Stimulated activated CD8-positive, alpha-beta memory T cell treated with anti-CD3 and anti-CD28 coated beads, Interleukin-15, amount 100 ng/mL, for 24 hours (primary cell): Measurements from ENCODE around the gene DNAH17.
"Not testable (repeated sequence)": the region's sequence is repeated elsewhere in the genome, so short reads cannot be mapped to it uniquely, and the experiment has no call there.

Experiments used
- DNase-seq: peaks from one replicate; pipeline ENCODE4 v3.0.0-alpha.2; 2020; ENCODE audit warnings: low read depth

Gene DNAH17

DNA sequence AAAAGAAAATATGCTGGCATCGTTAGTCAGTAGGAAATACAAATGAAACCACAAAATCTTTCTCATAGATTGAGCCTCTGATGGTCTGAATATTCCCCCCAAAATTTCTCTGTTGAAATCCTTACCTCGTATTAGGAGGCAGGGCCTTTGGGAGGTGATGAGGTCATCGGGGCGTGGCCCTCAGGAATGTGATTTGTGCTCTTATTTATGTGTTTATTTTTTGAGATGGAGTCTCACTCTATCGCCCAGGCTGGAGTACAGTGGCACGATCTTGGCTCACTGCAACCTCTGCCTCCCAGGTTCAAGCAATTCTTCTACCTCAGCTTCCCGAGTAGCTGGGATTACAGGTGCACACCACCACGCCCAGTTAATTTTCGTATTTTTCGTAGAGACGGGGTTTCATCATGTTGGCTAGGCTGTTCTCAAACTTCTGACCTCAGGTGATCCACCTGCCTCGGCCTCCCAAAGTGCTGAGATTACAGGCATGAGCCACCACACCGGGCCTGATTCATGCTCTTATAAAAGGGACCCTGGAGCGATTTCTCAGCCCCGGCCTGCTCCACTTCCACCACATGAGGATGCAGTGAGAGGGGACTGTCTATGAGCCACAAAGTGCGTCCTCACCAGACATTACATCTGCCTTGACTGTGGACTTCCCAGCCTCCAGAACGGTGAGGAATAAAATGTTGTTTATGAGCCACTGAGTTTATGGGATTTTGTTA, 53.1 kb downstream of the DNAH17 start:
- no peak for DNase-seq

DNA sequence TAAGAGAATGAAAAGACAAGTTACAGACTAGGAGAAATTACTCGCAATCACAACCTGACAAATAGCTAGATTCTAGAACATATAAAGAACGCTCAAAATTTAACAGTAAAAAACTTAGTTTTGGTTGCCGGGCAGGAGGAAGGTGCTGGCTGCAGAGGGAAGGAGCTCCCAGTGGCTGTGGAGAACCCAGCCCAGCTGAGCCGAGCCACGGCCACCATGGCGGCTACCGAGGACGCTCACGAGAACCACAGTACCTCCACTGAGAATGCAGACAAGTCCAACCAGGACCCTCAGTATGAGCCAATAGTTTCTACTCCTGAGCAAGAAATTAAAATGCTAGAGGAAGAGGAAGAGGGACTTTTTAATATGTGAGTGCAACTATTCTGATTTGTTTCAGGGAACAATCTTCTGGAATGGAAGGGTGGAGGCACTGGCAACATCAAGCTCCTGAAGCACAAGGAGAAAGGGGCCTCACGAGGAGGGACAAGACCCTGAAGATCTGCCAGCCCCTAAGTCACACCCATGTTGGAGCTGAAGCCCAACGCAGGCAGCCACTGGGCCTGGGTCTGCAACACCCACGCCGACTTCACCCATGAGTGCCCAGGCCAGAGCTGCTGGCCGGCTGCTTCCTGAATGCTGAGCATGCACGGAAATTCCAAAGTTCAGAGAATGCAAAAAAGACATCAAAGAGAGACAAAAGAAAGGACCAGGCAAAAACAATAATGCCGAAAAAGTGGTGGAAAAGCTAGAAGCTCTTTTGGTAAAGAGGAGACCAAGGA, 55.0 kb downstream of the DNAH17 start:
- DNase-seq, result no peak

DNA sequence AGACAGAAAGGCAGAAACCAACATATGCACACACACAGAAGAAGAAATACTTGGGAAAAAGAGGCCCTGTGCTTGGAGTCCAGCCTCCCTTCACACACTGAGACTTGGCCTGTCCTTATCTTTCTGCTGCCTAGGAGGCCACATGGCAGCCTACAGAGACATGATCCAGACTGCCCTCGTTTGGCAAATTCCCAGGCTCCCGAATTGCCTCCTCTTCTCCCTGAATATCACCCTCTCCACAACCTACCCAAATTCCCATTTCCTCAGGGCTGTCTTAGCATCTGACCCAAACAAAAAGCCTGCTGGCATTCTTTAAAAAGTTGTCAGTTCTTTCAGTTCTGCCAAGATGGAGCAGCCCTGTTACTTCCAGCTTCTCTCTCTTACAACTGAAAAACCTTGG, 59.8 kb downstream of the DNAH17 start:
- no peak for DNase-seq

DNA sequence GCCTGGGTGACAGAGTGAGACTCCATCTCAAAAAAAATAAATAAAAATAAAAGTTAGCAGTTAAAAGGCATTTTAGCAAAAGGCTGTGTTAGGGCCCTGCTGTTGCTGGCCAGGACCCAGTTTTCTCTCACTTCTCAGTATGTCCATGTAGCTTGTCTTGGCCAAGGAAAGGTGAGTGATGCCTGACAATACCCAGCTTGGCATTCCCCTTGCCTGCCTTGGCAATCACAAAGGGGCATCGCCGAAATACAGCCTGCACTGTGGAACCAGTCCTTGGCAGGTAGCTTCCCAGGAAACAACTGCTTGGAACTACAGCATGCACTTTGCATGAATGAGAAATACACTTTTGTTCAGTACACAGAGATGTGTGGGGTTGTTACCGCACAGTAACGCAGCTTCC, 61.7 kb downstream of the DNAH17 start:
- no peak for DNase-seq

DNA sequence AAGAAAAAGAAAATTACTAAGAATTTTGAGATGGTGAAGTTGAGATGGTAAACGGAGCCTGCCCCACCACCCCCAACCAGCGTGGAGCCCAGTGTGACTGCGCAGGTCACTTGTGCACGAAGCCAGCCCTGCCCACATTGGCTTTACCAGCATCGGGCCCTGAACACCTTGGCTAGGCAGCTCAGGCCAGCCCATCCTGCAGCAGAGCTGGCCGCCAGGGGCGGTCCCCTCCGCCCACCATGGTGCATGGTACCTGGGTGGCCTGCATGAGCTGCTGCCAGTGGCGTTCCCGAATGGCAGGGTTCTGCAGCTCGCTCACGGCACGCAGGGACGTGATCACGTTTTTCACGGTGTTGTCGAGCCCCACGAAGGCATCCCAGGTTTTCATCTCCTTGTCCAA, 62.7 kb downstream of the DNAH17 start:
- DNase-seq, result no peak

DNA sequence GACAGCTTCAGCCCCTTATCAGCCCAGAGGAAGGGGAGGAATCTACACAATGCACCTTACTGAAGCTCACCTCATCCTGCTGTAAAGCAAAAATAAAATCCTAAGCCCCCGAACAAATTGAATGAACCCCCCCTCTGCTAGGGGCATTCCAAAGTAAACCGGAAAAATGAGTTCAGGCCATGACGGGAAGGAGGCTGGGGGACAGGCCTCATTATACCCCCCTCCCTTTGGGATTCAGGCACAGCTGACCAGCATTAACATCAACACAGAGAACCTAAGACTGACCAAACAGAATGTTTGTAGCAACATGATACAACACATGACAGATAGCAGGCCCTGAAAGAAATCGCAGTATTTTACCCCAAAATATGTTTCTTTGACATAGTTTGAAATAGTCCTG, 64.2 kb downstream of the DNAH17 start:
- no peak for DNase-seq

DNA sequence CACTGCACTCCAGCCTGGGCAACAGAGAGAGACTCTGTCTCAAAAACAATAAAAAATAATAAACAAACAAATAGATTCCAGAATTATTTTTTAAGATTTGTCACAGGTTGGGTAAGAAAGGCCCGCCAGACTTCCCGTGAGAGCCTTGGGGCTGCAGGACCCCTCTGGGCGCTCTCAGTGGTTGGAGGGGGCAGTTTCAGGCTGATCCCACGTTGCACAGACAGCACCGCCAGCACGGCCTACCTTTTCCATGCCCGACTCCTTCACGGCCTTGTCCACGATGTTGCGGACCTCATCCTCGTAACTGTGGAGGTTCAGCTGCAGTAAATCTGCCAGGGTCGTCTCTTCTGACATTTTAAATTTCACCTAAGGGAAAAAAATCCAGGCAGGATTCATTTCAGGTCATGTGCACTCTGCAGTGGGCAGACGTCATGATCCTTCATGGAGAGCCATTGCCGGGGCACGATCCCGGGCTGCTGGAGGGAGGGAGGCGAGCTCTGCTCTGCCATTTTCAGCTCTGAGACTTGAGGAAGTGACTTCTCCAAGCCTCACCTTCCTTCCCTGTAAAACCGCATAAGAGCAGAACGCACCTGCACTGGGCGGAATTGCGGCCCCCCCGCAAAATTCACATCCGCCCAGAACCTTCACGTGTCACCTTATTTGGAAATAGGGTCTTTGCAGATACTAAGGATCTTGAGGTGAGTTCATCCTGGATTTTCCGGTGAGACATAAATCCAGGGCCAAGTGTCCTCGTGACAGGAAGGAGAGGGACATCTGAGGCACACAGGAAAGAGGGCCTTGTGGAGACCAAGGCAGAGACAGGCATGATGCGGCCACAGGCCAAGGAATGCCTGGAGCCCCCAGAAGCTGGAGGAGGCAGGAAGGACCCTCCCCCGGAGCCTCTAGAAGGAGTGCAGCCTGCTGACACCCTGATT, 66.8 kb downstream of the DNAH17 start:
- no peak for DNase-seq

DNA sequence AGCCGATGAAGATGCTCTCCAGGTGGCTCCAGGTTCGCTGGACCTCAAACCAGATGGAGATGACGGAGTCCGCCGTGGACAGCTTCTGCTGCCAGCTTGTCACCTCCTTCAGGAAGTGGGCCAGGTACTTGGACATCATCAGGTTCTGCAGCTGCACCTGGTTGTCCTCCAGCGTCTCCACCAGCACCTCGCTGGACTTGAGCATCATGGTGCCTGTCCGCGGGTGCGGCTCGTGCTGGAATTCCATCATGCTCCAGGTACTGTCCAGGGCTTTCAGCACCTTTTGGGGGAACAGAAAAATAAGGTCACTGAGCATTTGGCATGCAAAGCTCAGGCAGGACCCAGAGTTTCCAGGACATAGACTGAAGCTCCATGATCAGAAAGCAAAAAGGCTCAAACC, 69.7 kb downstream of the DNAH17 start:
- DNase-seq, result no peak

DNA sequence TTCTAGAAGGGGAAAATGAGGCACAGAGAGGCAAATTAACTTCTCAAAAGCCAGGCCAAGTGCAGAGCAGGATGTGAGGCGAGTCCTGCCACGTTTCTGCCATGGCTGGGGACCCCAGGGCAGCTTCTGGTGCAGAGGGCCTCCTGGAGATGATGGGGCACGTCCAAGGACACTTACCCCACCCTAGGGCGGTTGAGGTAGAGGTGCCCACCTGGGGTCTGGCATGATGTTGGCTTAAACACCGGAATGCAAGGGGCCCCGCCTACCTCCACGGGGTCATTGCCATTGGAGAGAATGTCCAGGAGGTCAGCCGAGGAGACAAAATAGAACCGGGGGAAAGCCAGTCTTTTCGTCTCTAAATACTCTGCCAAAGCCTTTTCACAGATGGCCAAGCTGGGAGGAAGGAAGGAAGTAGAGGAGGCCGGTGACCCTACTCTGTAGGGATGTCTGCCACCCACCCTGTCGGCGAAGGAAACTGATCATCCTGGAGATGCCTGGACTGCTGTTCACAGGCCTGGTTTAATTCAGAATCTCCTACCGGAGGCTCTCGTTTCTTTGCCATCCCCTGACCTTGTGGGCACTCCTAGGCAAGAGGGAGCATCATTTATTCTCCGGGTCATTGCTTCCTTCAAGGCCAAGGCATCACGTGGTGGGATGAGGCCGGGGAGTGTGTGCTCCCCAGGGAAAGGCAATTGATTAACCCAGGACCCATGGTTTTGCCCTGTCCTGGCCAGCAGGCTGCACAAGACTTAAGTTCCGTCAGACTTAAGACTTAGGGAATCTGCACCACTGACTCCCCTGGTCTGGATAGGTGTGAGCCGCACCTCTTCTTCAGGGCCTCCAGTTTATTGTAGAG, 70.5 kb downstream of the DNAH17 start:
- no peak for DNase-seq

DNA sequence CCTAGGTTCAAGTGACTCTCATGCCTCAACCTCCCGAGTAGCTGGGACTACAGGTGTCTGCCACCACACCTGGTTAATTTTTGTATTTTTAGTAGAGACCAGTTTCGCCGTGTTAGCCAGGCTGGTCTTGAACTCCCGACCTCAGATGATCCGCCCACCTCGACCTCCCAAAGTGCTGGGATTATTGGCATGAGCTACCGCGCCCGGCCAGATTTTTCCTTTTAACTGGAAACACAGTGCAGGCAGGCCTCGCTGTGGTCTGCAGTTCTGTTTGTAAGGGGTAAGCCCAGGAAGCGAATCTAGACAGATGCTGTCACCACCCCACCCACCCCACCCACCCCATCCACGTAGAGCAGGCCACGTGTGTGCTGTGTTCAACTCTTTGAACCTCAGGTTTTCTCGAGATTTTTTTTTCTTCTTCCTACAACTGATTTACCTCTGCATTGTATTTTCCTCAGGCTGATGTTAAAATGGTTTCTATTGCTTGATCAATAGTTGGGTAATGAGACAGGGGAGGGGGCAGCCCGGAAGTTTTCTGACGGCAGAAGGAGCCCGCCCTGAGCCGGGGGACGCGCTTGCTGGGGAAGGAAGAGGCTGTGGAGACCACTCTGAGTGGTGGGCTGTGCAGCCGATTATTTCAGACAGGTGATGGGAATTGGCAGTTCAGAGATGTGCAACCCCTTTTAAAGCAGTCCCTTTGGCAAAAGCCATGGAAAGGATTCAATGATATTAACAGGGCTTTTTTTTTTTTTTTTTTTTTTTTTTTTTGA, 72.9 kb downstream of the DNAH17 start:
- DNase-seq, result no peak

DNA sequence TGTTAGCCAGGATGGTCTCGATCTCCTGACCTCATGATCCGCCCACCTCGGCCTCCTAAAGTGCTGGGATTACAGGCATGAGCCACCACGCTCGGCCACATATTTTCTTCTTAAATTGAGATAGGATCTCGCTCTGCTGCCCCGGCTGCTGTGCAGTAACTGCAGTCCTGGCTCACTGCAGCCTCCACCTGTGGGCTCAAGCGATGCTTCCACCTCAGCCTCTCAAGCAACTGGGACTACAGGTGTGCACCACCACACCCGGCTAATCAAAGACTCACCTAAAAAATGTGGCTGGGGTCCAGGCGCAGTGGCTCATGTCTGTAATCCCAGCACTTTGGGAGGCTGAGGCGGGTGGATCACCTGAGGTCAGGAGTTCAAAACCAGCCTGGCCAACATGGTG, 73.8 kb downstream of the DNAH17 start:
- not testable (repeated sequence) for DNase-seq

DNA sequence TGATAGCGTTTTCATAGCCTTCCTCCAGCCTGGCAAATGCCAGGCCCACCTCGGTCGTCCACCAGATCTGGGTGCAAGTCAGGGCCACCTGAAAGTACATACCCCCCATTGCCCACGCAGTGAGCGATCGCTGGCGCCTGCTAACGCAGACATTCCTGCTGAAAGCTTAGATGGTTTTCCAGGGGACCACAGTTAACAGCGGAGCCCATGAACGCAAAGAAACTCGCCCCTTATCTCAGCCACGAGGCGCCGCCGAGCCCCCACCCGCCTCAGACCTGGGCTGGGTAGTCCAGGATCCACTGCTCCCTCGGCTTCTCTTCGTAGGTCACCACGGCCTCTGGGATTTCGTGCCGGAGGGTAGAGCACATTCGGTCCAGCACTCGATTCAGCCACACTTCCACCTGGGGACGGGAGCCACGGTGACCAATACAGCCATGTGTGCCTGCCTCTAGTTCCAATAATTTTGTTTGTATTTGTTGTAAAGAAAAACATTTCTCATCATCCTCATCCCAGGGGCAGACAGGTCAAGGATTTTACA, 74.5 kb downstream of the DNAH17 start:
- no peak for DNase-seq

DNA sequence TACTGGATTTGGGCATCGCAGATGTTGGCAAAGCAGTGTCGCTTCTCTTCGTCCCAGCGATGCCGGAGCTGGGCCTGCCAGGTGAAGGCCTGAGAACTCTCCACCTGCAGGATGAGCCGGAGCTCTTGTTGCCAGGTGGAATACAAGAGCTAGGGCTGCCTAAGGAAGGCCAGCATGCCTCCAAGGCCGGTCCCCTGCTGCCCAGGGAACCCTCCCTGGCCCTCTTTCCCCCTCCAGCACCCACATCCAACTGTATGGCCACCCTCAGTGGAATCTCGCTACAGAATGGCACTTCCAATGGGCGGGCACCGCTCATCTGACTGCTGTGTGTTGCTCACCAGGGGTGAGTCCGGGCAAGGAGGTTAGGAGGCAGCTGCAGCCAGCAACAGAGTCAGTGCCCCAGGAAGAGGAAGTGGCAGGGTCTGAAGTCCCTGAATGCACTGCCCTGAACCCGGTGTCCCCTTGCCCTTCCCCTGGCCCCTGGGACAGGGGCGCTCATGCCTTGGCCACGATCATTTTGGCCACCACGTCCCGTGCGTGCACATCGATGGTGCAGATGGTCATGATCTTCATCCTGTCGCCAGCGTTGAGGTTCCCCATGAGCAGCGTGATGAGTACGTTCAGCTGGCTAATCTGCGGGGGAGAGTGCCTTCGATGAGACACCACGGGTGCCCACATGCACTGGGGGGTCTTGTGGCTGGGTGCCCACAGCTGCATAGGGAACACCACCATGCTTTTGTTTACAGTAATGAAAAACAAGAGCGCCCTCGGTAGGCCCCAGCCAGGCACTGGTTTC, 75.8 kb downstream of the DNAH17 start:
- no peak for DNase-seq

DNA sequence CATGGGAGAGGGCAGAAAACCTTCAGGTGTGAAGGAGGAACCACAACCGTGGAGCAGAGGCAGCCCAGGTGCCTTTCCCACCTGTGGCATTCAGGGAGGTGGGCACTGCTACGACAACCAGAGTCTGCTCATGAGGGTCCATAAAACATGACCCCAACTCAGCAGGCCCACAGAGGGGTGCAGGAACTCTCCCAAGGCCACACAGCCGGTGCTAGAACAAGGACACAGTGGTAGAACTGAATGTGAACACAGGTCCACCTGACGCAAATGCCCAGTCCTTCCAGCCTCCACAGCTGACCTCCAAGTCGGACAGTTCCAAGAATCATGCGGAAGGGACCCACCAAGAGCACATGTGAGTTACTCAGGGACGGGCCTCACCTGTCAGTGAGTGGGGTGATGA, 76.4 kb downstream of the DNAH17 start:
- no peak for DNase-seq

DNA sequence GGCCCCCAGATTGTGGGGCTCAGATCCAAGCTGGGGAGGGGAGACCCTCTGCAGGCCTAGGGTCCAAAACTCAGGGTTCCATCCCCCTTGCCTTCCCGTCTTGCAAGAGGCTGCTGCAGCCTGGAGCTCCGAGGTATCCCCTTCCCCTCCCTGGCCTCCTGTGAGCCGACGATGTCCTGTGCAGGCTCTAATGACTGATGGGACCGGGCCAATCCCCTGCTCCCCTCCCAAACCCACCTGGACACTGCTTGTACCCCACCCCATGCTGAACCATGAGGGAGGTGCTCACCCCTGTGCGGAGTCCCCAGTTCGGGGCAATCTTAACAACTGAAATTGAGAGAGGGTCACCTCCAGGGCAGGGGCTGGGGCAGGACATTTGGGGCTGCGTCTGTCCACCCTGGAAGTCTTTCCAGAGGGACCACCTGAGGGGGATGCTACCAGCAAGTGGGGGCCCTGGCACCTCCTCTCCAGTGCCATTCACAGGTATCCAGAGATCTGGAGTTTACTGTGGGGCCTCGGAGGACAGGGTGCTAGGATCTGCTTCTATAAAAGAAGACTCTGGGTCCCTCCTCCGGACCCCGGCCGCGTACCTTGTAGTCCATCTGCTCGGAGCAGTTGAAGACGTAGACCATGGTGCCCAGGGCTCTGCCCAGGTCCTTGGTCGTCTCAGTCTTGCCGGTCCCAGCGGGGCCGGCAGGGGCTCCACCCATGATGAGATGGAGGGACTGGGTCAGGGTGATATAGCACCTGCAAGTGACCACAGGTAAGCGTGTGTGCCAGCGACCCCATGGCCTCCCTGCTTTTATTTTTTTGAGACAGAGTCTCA, 77.3 kb downstream of the DNAH17 start:
- no peak for DNase-seq

DNA sequence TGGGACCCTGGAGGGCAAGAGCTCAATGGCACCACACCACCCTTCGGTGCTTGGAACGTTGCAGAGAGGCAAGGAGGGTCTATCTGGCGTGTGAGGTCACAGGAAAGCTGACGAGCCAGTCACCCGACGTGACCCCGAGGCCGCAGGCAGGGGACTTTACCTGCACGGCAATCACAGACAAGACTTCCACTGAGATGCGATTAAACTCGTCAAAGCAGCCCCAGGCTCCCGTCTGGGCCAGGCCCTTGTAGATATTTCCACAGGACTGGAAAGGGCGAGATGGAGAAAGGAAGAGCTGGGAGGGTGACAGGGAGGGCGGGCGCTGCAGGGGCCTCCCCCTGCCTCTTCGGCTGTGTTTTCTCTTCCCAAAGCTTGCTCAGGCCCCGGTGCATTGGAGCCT, 78.3 kb downstream of the DNAH17 start:
- DNase-seq, result no peak

DNA sequence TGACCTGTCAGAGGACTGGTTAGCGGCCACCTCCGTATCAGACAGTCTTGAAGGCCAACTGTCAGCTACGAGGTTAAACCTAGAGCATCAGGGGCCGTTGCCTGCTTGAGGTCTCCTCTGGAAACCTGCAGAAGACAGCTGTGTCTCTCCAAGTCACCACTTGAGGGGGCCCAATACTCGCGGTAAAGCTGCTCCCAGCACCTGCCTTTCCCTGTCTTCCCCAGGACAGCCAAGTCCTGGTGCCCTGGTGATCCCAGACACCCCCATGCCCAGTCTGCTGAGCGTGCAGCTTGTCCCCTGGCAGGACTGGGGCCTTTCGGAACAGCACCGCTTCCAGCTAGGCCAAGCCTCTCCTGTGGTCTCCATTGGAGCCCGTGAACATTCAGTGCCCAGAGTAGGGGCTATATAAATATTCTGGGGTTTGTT, 80.1 kb downstream of the DNAH17 start:
- DNase-seq, result no peak

DNA sequence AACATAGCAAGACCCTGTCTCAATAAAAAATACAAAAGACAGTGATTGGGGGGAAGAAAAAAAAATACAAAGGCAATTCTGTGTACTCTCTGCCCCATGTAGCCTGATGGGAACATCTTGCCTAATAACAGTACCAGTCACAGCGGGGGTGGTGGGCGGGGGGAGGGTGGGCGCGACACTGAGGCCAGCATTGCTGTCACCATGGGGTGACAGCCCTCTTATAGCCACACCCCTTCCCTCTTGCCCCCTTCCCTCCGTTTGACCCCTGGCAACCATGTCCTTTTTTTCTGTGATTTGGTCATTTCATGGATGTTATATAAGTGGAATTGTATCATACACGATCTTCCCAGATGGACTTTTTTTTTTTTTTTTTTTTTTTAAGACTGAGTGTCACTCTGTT, 80.9 kb downstream of the DNAH17 start:
- no peak for DNase-seq

DNA sequence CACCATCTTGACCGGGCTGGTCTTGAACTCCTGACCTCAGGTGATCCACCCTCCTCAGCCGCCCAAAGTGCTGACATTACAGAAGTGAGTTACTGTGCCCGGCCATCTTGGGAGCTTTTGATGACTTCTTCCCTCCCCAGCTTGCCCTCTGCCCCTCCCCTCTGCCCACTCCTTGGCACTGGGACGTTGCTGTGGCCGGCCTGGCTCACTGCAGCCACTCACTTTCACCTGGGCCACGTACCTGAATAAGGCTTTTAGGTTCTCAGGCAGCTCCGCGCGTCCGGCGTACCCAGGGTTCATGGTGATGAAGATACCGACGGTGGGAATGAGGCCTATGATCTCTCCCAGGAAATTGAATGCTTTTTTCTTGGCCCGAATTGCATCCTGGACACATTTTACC, 81.6 kb downstream of the DNAH17 start:
- DNase-seq, result no peak
